H1 (cell line): ENCODE results near the gene STRN4. TPM values are rescaled to one million over a fixed set of nuclear protein-coding genes. Genes with fewer than 3 reads are reported as not detected.

Experiments used
- CTCF ChIA-PET: fragments of 300-600 bp; sonication (Branson Sonifier 250); formaldehyde crosslinking; loops from one replicate; lab custom pipeline; 2021; ENCODE audit not compliant: partially characterized antibody; lab: Charles Lee
- POLR2A ChIA-PET: fragments of 300-600 bp; sonication (Branson Sonifier 250); formaldehyde crosslinking; loops from one replicate; lab custom pipeline; 2021; ENCODE audit warnings: inconsistent platforms; ENCODE audit not compliant: partially characterized antibody; lab: Charles Lee
- DNase-seq, 2 experiments: peaks; one replicate each; pipeline versions ENCODE4 v3.0.0 to v3.0.0-alpha.2; 2010 to 2022; ENCODE audit warnings: low spot score in 2 of 2, low read depth in 1 of 2, mixed read lengths in 1 of 2
- FAIRE-seq: peaks from 2 replicates; lab custom pipeline; 2011; peaks lifted over from hg19 to GRCh38; lab: Jason Lieb, UNC
- H2AFZ ChIP-seq: 2 replicates; pipeline ENCODE4 v1.8.1; 2012; ENCODE audit warnings: low read length, inconsistent platforms
- H2AK5ac ChIP-seq: 2 replicates; pipeline ENCODE4 v1.6.1; 2013; ENCODE audit warnings: low read depth, low read length
- H2BK120ac ChIP-seq: replicated peaks from 2 replicates; pipeline ENCODE3; 2013; ENCODE audit warnings: low read depth, low read length, inconsistent platforms
- H2BK12ac ChIP-seq: 2 replicates; pipeline ENCODE4 v1.6.1; 2013; ENCODE audit warnings: low read depth, low read length
- H2BK15ac ChIP-seq: 2 replicates; pipeline ENCODE4 v1.6.1; 2013; ENCODE audit warnings: low read length
- H2BK20ac ChIP-seq: 2 replicates; pipeline ENCODE4 v1.6.1; 2013; ENCODE audit warnings: low read length
- H2BK5ac ChIP-seq: 2 replicates; pipeline ENCODE4 v1.6.1; 2013; ENCODE audit warnings: low read depth, low read length
- H3K14ac ChIP-seq: 2 replicates; pipeline ENCODE4 v1.6.1; 2013; ENCODE audit warnings: inconsistent platforms; ENCODE audit not compliant: insufficient read length
- H3K18ac ChIP-seq: 2 replicates; pipeline ENCODE4 v1.6.1; 2013; ENCODE audit warnings: low read length; ENCODE audit errors: extremely low read depth
- H3K23ac ChIP-seq: 2 replicates; pipeline ENCODE4 v1.6.1; 2013; ENCODE audit warnings: inconsistent platforms; ENCODE audit not compliant: insufficient read length
- H3K23me2 ChIP-seq: 2 replicates; pipeline ENCODE4 v1.6.1; 2013; ENCODE audit warnings: low read depth, low read length
- H3K27ac ChIP-seq: 2 replicates; pipeline ENCODE4 v1.6.1; 2011; ENCODE audit warnings: low read depth, low read length, inconsistent platforms
- H3K27me3 ChIP-seq, 4 experiments: replicated peaks in 1 of 4; 1 replicate in 1 of 4; 2 replicates in 3 of 4; pipeline versions ENCODE4 v1.6.1 to v1.8.1; 2011 to 2013; ENCODE audit warnings: low read length in 3 of 4, mild to moderate bottlenecking in 3 of 4, inconsistent platforms in 2 of 4, mixed read lengths in 2 of 4, moderate library complexity in 1 of 4; ENCODE audit not compliant: control insufficient read depth in 3 of 4, insufficient read depth in 3 of 4; ENCODE audit errors: extremely low read depth in 1 of 4
- H3K36me3 ChIP-seq, 4 experiments: 2 replicates each; pipeline versions ENCODE4 v1.6.1 to v1.8.1; 2011 to 2013; ENCODE audit warnings: mild to moderate bottlenecking in 4 of 4, low read length in 3 of 4, moderate library complexity in 2 of 4, control low read depth in 1 of 4, inconsistent platforms in 1 of 4; ENCODE audit not compliant: insufficient read depth in 4 of 4, control insufficient read depth in 2 of 4
- H3K4ac ChIP-seq: replicated peaks from 2 replicates; pipeline ENCODE3; 2013; ENCODE audit warnings: low read length, low read depth, mixed read lengths, inconsistent platforms; ENCODE audit not compliant: insufficient read length
- H3K4me1 ChIP-seq, 4 experiments: replicated peaks in 1 of 4; 1 replicate in 1 of 4; 2 replicates in 3 of 4; pipeline versions ENCODE4 v1.6.1 to v1.8.1; 2011 to 2013; ENCODE audit warnings: low read length in 3 of 4, inconsistent platforms in 2 of 4, mixed read lengths in 1 of 4; ENCODE audit not compliant: insufficient read depth in 4 of 4, control insufficient read depth in 3 of 4
- H3K4me2 ChIP-seq, 2 experiments: 2 replicates each; pipeline versions ENCODE4 v1.6.1 to v1.8.1; 2011 to 2013; ENCODE audit warnings: low read depth in 2 of 2, low read length in 2 of 2, control low read depth in 1 of 2, inconsistent platforms in 1 of 2, mild to moderate bottlenecking in 1 of 2; ENCODE audit not compliant: insufficient read depth in 1 of 2
- H3K4me3 ChIP-seq, 4 experiments: fragments of 200-600, 300-600 bp in 1 of 4; sonication (generic), shearing (Covaris generic), sonication (Bioruptor Twin) in 1 of 4; 2 replicates each; pipeline versions ENCODE4 v1.5.1 to v1.8.1; 2011 to 2016; ENCODE audit warnings: low read length in 4 of 4, low read depth in 3 of 4, control low read depth in 2 of 4, inconsistent platforms in 2 of 4, mild to moderate bottlenecking in 2 of 4, mixed read lengths in 1 of 4, moderate library complexity in 1 of 4; ENCODE audit not compliant: insufficient read depth in 2 of 4; ENCODE audit errors: extremely low read depth in 1 of 4
- H3K56ac ChIP-seq: replicated peaks from 2 replicates; pipeline ENCODE3; 2013; ENCODE audit warnings: low read depth, mild to moderate bottlenecking, mixed read lengths, low read length, inconsistent platforms; ENCODE audit not compliant: insufficient read length
- H3K79me1 ChIP-seq: 2 replicates; pipeline ENCODE4 v1.6.1; 2013; ENCODE audit warnings: low read depth, low read length, control low read depth
- H3K79me2 ChIP-seq, 2 experiments: 2 replicates each; pipeline versions ENCODE4 v1.6.1 to v1.8.1; 2012 to 2013; ENCODE audit warnings: low read length in 2 of 2, mild to moderate bottlenecking in 2 of 2, inconsistent platforms in 1 of 2; ENCODE audit not compliant: insufficient read depth in 2 of 2, control insufficient read depth in 1 of 2
- H3K9ac ChIP-seq, 4 experiments: replicated peaks in 1 of 4; 1 replicate in 1 of 4; 2 replicates in 3 of 4; pipeline versions ENCODE4 v1.6.1 to v1.8.1; 2011 to 2013; ENCODE audit warnings: low read depth in 3 of 4, low read length in 3 of 4, control low read depth in 2 of 4, mild to moderate bottlenecking in 2 of 4, moderate library complexity in 2 of 4, inconsistent platforms in 1 of 4; ENCODE audit errors: extremely low read depth in 1 of 4
- H3K9me3 ChIP-seq, 2 experiments: 2 replicates each; pipeline versions ENCODE4 v1.6.1 to v1.8.1; 2012 to 2013; ENCODE audit warnings: mild to moderate bottlenecking in 2 of 2, moderate library complexity in 2 of 2, control low read depth in 1 of 2, inconsistent platforms in 1 of 2, low read depth in 1 of 2, low read length in 1 of 2, mixed read lengths in 1 of 2; ENCODE audit not compliant: insufficient read depth in 2 of 2
- H4K20me1 ChIP-seq, 2 experiments: replicated peaks in 1 of 2; 2 replicates each; pipeline versions ENCODE3 to v1.8.1; 2011 to 2013; ENCODE audit warnings: inconsistent platforms in 2 of 2, low read length in 2 of 2, mild to moderate bottlenecking in 1 of 2; ENCODE audit not compliant: insufficient read depth in 2 of 2, control insufficient read depth in 1 of 2
- H4K5ac ChIP-seq: 2 replicates; pipeline ENCODE4 v1.6.1; 2013; ENCODE audit warnings: low read length, low read depth, mixed read lengths, inconsistent platforms; ENCODE audit not compliant: insufficient read length
- H4K8ac ChIP-seq: 2 replicates; pipeline ENCODE4 v1.8.0; 2013; ENCODE audit warnings: mild to moderate bottlenecking, moderate library complexity, low read length, inconsistent platforms; ENCODE audit not compliant: insufficient read depth; ENCODE audit errors: extremely low read depth
- H4K91ac ChIP-seq: replicated peaks from 2 replicates; pipeline ENCODE3; 2013; ENCODE audit warnings: low read length, mixed read lengths, inconsistent platforms; ENCODE audit not compliant: insufficient read length
- BRCA1 ChIP-seq: IDR thresholded peaks from 2 replicates; pipeline ENCODE4 v1.6.1; 2012; ENCODE audit warnings: low read depth, low read length, improper control_type of control experiment
- CHD2 ChIP-seq: IDR thresholded peaks from 2 replicates; pipeline ENCODE4 v1.6.1; 2012; ENCODE audit warnings: low read length, improper control_type of control experiment
- CTCF ChIP-seq, 3 experiments: IDR thresholded peaks; 1 replicate in 2 of 3; 2 replicates in 1 of 3; pipeline versions ENCODE4 v1.5.1 to v1.6.1; 2011; ENCODE audit warnings: low read length in 3 of 3, mild to moderate bottlenecking in 3 of 3, inconsistent platforms in 2 of 3, low read depth in 1 of 3, moderate library complexity in 1 of 3; ENCODE audit not compliant: insufficient read depth in 1 of 3; ENCODE audit errors: control extremely low read depth in 1 of 3
- FOSL1 ChIP-seq: IDR thresholded peaks from 2 replicates; pipeline ENCODE4 v1.6.1; 2011; ENCODE audit warnings: mild to moderate bottlenecking, low read depth, low read length, moderate library complexity; ENCODE audit not compliant: insufficient read depth
- KDM1A ChIP-seq: fragments of 200-600, 300-600 bp; sonication (generic); IDR thresholded peaks from 2 replicates; pipeline ENCODE4 v1.7.1; 2016; ENCODE audit warnings: mild to moderate bottlenecking, low read length, borderline replicate concordance
- SIN3A ChIP-seq, 2 experiments: IDR thresholded peaks in 1 of 2; conservative IDR thresholded peaks in 1 of 2; 2 replicates each; pipeline ENCODE4 v1.6.1; 2011 to 2012; ENCODE audit warnings: low read length in 2 of 2, improper control_type of control experiment in 1 of 2, low read depth in 1 of 2, mild to moderate bottlenecking in 1 of 2
- SP1 ChIP-seq: IDR thresholded peaks from 2 replicates; pipeline ENCODE4 v1.6.1; 2011; ENCODE audit warnings: low read depth, low read length
- SRF ChIP-seq: IDR thresholded peaks from 2 replicates; pipeline ENCODE4 v1.6.1; 2011; ENCODE audit warnings: mild to moderate bottlenecking, low read depth, low read length, moderate library complexity
- TAF1 ChIP-seq: IDR thresholded peaks from 2 replicates; pipeline ENCODE4 v1.6.1; 2011; ENCODE audit warnings: mild to moderate bottlenecking, low read depth, low read length
- TCF12 ChIP-seq: IDR thresholded peaks from 2 replicates; pipeline ENCODE4 v1.6.1; 2011; ENCODE audit warnings: low read depth, mild to moderate bottlenecking, low read length
- WGBS, 2 experiments: shearing (Covaris generic) in 1 of 2; methylation state at CpG; one replicate each; pipeline versions ENCODE4 v1.1.6 to v1.1.7; 2013 to 2015; ENCODE audit warnings: low lambda C conversion rate in 2 of 2, mixed read lengths in 2 of 2, inconsistent platforms in 1 of 2, low coverage in 1 of 2, missing lambda C conversion rate in 1 of 2; ENCODE audit not compliant: insufficient replicate concordance in 2 of 2, insufficient coverage in 1 of 2, insufficient read length in 1 of 2; ENCODE audit errors: extremely low coverage in 1 of 2, missing lambda C conversion rate in 1 of 2; 5-methylcytosine and 5-hydroxymethylcytosine counted together
- polyA plus RNA-seq, 7 experiments: library from polyadenylated mRNA; depleted of rRNA in 3 of 7; stranded (reverse) in 5 of 7; unstranded in 2 of 7; fragments of >200 nt in 5 of 7; fragments of 200-250 nt in 2 of 7; gene quantifications; 1 replicate in 5 of 7; 2 replicates in 1 of 7; 4 replicates in 1 of 7; pipeline versions ENCODE4 v1.2.1 to v1.2.3, GENCODE V29; 2011 to 2013; ENCODE audit warnings: missing spikeins in 2 of 7, mixed read lengths in 2 of 7
- total RNA-seq: library from RNA; stranded (reverse); fragmentation: NEBNext Ultra II Directional; extraction: Animal tissue kit (Norgen Biotek cat#: 25700); gene quantifications from 2 replicates; pipeline ENCODE4 v1.2.1, GENCODE V29; 2021

STRN4 gene
- total and polyA plus RNA-seq, 2 of the 8 experiments (the other 6 are each of a cell fraction or from before 2014, with no cell fraction given) = 120 to 187 TPM

GRCh38 chr19:46674416-46675178, 71.7 kb downstream of the STRN4 start:
- Histone ChIP-seq H3K27me3 (no peaks in the 10 kb centered on the region), H3K23ac (no peak overlapping the region), H4K91ac (no peak overlapping the region), H3K36me3 (peaks cover 2 to 25% (median 6%) of the 10 kb centered on the region in 4 experiments; a peak in 6 of 8 replicates), H4K20me1 (peaks cover 5 to 7% of the 10 kb centered on the region in 2 experiments), H3K4me2 (no peak overlapping the region), H2BK15ac (no peak overlapping the region), H3K9me3 (no peaks in the 10 kb centered on the region), H4K8ac (0 out of 2 replicates have a peak overlapping the region, but pooled peaks have one; percentile 8), H2AK5ac (no peak overlapping the region), H2BK20ac (no peak overlapping the region), H3K4ac (no peak overlapping the region), H3K79me1 (no peaks in the 10 kb centered on the region), H4K5ac (no peak overlapping the region), H3K4me3 (no peak overlapping the region), H3K79me2 (no peaks in the 10 kb centered on the region; a peak in 1 of 4 replicates), H2BK12ac (no peak overlapping the region), H3K9ac (no peak overlapping the region), H3K56ac (no peak overlapping the region), H2BK5ac (no peak overlapping the region), H3K14ac (no peak overlapping the region), H3K23me2 (no peaks in the 10 kb centered on the region), H3K18ac (no peak overlapping the region), H2AFZ (no peak overlapping the region), H3K4me1 (peaks cover 0 to 5% (median 0%) of the 10 kb centered on the region in 4 experiments; a peak in 3 of 7 replicates), H3K27ac (no peak overlapping the region), H2BK120ac (no peak overlapping the region)
- 86% methylated on average over 19 of the region's 21 CpGs; no CpG with 5 or more reads in 1 of the 2 experiments for WGBS, 2 experiments
- DNase-seq (peak in 1 of 2 experiments; percentile 84), FAIRE-seq (peak; percentile 93)
- CTCF ChIA-PET = interaction anchor here (0.6 to 4.7 kb wide), 9 partner anchors 9 to 142 kb away, joined by 3 to 39 read pairs (median 5); partner anchors contain the start of gene DACT3
- POLR2A ChIA-PET = interaction anchor here (0.7 to 1.4 kb wide), 7 partner anchors 11 to 1311 kb away, joined by 3 to 4 read pairs (median 3); partner anchors contain the start of genes CALM3 and SLC1A5
- TF ChIP-seq SP1 (peak; percentile 95), BRCA1 (no peak), KDM1A (no peak), SRF (no peak), TAF1 (no peak), SIN3A (conservative IDR thresholded peaks at IDR 0.05 in 1 of 2, IDR thresholded peaks at IDR 0.05 in 1 of 2; ENCODE audit: low read depth in 1 of 2, low read length in 2 of 2) (no peak), TCF12 (no peak), FOSL1 (no peak), CTCF (IDR thresholded peaks at IDR 0.05; ENCODE audit: control extremely low read depth in 1 of 3, insufficient read depth in 1 of 3, low read depth in 1 of 3, low read length in 3 of 3) (no peak), CHD2 (peak; percentile 89)
